K562 (cell line): Measurements from ENCODE around the gene TTLL3. TPM values are rescaled to one million over a fixed set of nuclear protein-coding genes. Genes with fewer than 3 reads are reported as not detected.

Experiments
- ATAC-seq: fragments of 200-7000 bp; cut with Tn5 transposase; 3 replicates; pipeline ENCODE4 v1.9.1; 2020; ENCODE audit warnings: moderate library complexity
- BruUV-seq: library from RNA; stranded (reverse); fragments of 400-500 nt; replicated peaks from 2 replicates; lab custom pipeline; 2021; lab: Mats Ljungman, UMichigan
- CTCF ChIA-PET: fragments of 300-600 bp; formaldehyde crosslinking; extraction: SDS; loops from one replicate; lab custom pipeline; 2021; ENCODE audit warnings: low intra/inter-chr PET ratio; lab: Yijun Ruan, JAX
- POLR2A ChIA-PET: fragments of 300-600, 350-650 bp; sonication (Branson Sonifier 250); formaldehyde crosslinking; extraction: SDS; loops from one replicate; lab custom pipeline; 2021; ENCODE audit warnings: antibody characterized with exemption, inconsistent platforms; lab: Yijun Ruan, JAX
- DNase-seq, 4 experiments: peaks; one replicate each; pipeline versions ENCODE4 v3.0.0 to v3.0.0-alpha.2; 2011 to 2018; ENCODE audit warnings: low spot score in 3 of 4, mixed read lengths in 3 of 4; ENCODE audit errors: extremely low read depth in 1 of 4
- FAIRE-seq: peaks from 2 replicates; lab custom pipeline; 2011; peaks lifted over from hg19 to GRCh38; lab: Jason Lieb, UNC
- H2AFZ ChIP-seq: 2 replicates; pipeline ENCODE4 v1.6.0; 2011; ENCODE audit warnings: low read depth, low read length, control low read depth, inconsistent platforms
- H3K27ac ChIP-seq: fragments of 200-600 bp; 3 replicates; pipeline ENCODE4 v1.8.0; 2011; ENCODE audit warnings: low read depth, mild to moderate bottlenecking, control low read depth, inconsistent platforms, low read length, moderate library complexity, mixed read lengths; ENCODE audit errors: extremely low read depth
- H3K27me3 ChIP-seq, 2 experiments: fragments of 300-600 bp in 1 of 2; 2 replicates in 1 of 2; 3 replicates in 1 of 2; pipeline versions ENCODE4 v1.6.0 to v1.8.0; 2011; ENCODE audit warnings: inconsistent platforms in 2 of 2, low read length in 2 of 2, mild to moderate bottlenecking in 1 of 2, mixed read lengths in 1 of 2, moderate library complexity in 1 of 2; ENCODE audit not compliant: control insufficient read depth in 2 of 2, insufficient read depth in 2 of 2
- H3K36me3 ChIP-seq: fragments of 300-600 bp; 3 replicates; pipeline ENCODE4 v1.8.0; 2011; ENCODE audit warnings: mild to moderate bottlenecking, low read length, inconsistent platforms; ENCODE audit not compliant: control insufficient read depth, insufficient read depth
- H3K4me1 ChIP-seq, 2 experiments: fragments of 200-600 bp in 1 of 2; replicated peaks in 1 of 2; 2 replicates in 1 of 2; 3 replicates in 1 of 2; pipeline versions ENCODE4 v1.5.1 to v1.8.0; 2011; ENCODE audit warnings: inconsistent platforms in 2 of 2, low read length in 2 of 2, mild to moderate bottlenecking in 1 of 2, mixed read lengths in 1 of 2, moderate library complexity in 1 of 2; ENCODE audit not compliant: control insufficient read depth in 2 of 2, insufficient read depth in 2 of 2
- H3K4me2 ChIP-seq: 2 replicates; pipeline ENCODE4 v1.6.1; 2011; ENCODE audit warnings: low read length, control low read depth, inconsistent platforms, mixed read lengths; ENCODE audit not compliant: insufficient read depth
- H3K4me3 ChIP-seq: fragments of 200-600 bp; sonication (generic), shearing (Covaris generic); 2 replicates; pipeline ENCODE4 v1.5.1; 2016; ENCODE audit warnings: control low read depth, inconsistent platforms
- H3K79me2 ChIP-seq: fragments of 200-600 bp; 3 replicates; pipeline ENCODE4 v1.8.0; 2011; ENCODE audit warnings: low read length, inconsistent platforms; ENCODE audit not compliant: control insufficient read depth, insufficient read depth
- H3K9ac ChIP-seq, 2 experiments: 2 replicates each; pipeline versions ENCODE4 v1.6.0 to v1.6.1; 2011; ENCODE audit warnings: low read depth in 2 of 2, low read length in 2 of 2, control low read depth in 1 of 2, inconsistent platforms in 1 of 2, mild to moderate bottlenecking in 1 of 2, mixed read lengths in 1 of 2; ENCODE audit not compliant: insufficient read depth in 1 of 2
- H3K9me1 ChIP-seq: one replicate; pipeline ENCODE4 v1.6.0; 2011; ENCODE audit warnings: inconsistent platforms, mild to moderate bottlenecking, low read length, moderate library complexity; ENCODE audit not compliant: control insufficient read depth, insufficient read depth
- H3K9me3 ChIP-seq: replicated peaks from 2 replicates; pipeline ENCODE4 v1.5.1; 2011; ENCODE audit warnings: low read depth, low read length, inconsistent platforms; ENCODE audit not compliant: control insufficient read depth, insufficient read depth
- H4K20me1 ChIP-seq: replicated peaks from 2 replicates; pipeline ENCODE4 v1.6.1; 2011; ENCODE audit warnings: low read length, inconsistent platforms, mixed read lengths; ENCODE audit not compliant: control insufficient read depth, insufficient read depth
- CCNT2 ChIP-seq: IDR thresholded peaks from 2 replicates; pipeline ENCODE4 v1.6.1; 2011; ENCODE audit warnings: borderline replicate concordance, low read depth, mild to moderate bottlenecking, moderate library complexity, mixed read lengths, low read length; ENCODE audit not compliant: insufficient read length; ENCODE audit errors: extremely low read depth
- DACH1 ChIP-seq: fragments of 450-650 bp; IDR thresholded peaks from 2 replicates; pipeline ENCODE4 v1.6.1; 2018; ENCODE audit not compliant: partially characterized antibody
- ELK1 ChIP-seq: sonication (generic); formaldehyde crosslinking; IDR thresholded peaks from 2 replicates; pipeline ENCODE4 v1.8.1; 2022; ENCODE audit warnings: missing genetic modification reagents
- GMEB1 ChIP-seq: fragments of 250-450 bp; sonication (Bioruptor Pico); IDR thresholded peaks from 2 replicates; pipeline ENCODE4 v1.4.0; 2020; ENCODE audit warnings: mild to moderate bottlenecking
- KAT2B ChIP-seq: IDR thresholded peaks from one replicate; pipeline ENCODE4 v1.6.1; 2012; ENCODE audit warnings: low read depth, mild to moderate bottlenecking, control low read depth, inconsistent platforms, low read length, moderate library complexity
- KAT8 ChIP-seq: fragments of 450-650 bp; IDR thresholded peaks from 2 replicates; pipeline ENCODE4 v1.6.1; 2016; ENCODE audit warnings: low read depth, mild to moderate bottlenecking
- MTA3 ChIP-seq: fragments of 450-650 bp; formaldehyde crosslinking; IDR thresholded peaks from 2 replicates; pipeline ENCODE4 v1.6.1; 2017; ENCODE audit warnings: mild to moderate bottlenecking, borderline replicate concordance
- NRF1 ChIP-seq, 2 experiments: fragments of 450-650 bp; IDR thresholded peaks in 1 of 2; conservative IDR thresholded peaks in 1 of 2; 2 replicates each; pipeline ENCODE4 v1.6.1; 2014; ENCODE audit warnings: mild to moderate bottlenecking in 2 of 2
- PHTF2 ChIP-seq: fragments of 250-450 bp; sonication (Bioruptor Pico); IDR thresholded peaks from 2 replicates; pipeline ENCODE4 v1.5.0; 2021; ENCODE audit warnings: mild to moderate bottlenecking
- POLR2G ChIP-seq: fragments of 200-400 bp; formaldehyde crosslinking; IDR thresholded peaks from 2 replicates; pipeline ENCODE4 v1.6.1; 2017; ENCODE audit warnings: low read depth, mild to moderate bottlenecking, antibody characterized with exemption, low read length, moderate library complexity
- PREB ChIP-seq: sonication (generic); formaldehyde crosslinking; IDR thresholded peaks from 2 replicates; pipeline ENCODE4 v1.8.1; 2023; ENCODE audit warnings: mild to moderate bottlenecking, missing genetic modification reagents
- RB1 ChIP-seq: fragments of 450-650 bp; IDR thresholded peaks from 2 replicates; pipeline ENCODE4 v1.6.1; 2017; ENCODE audit warnings: low read depth, mild to moderate bottlenecking
- RBBP5 ChIP-seq: fragments of 200-600 bp; sonication (generic); IDR thresholded peaks from 2 replicates; pipeline ENCODE4 v1.6.1; 2012; ENCODE audit warnings: borderline replicate concordance, mild to moderate bottlenecking, low read length, control low read depth, inconsistent platforms; ENCODE audit not compliant: insufficient read depth, poor library complexity, severe bottlenecking
- SUPT5H ChIP-seq: fragments of 450-650 bp; IDR thresholded peaks from 2 replicates; pipeline ENCODE4 v1.6.1; 2016
- TBL1XR1 ChIP-seq, 2 experiments: IDR thresholded peaks; 2 replicates each; pipeline ENCODE4 v1.6.1; 2012; ENCODE audit warnings: improper control_type of control experiment in 2 of 2, low read length in 2 of 2, mild to moderate bottlenecking in 1 of 2
- ZBTB7A ChIP-seq: IDR thresholded peaks from 2 replicates; pipeline ENCODE4 v1.6.1; 2011; ENCODE audit warnings: low read depth, mild to moderate bottlenecking, low read length, moderate library complexity, borderline replicate concordance; ENCODE audit not compliant: control insufficient read depth
- ZC3H8 ChIP-seq: fragments of 450-650 bp; IDR thresholded peaks from 2 replicates; pipeline ENCODE4 v1.6.1; 2017
- ZNF217 ChIP-seq: sonication (generic); formaldehyde crosslinking; IDR thresholded peaks from 2 replicates; pipeline ENCODE4 v1.8.0; 2022; ENCODE audit warnings: mild to moderate bottlenecking, missing genetic modification reagents
- ZNF384 ChIP-seq: IDR thresholded peaks from 2 replicates; pipeline ENCODE4 v1.6.1; 2012; ENCODE audit warnings: low read depth, low read length, improper control_type of control experiment
- WGBS: fragments of 100-300 bp; shearing (Covaris generic); methylation state at CpG from one replicate; pipeline ENCODE4 v1.1.6; 2016; ENCODE audit warnings: low coverage, mixed read lengths; ENCODE audit not compliant: insufficient coverage; ENCODE audit errors: missing lambda C conversion rate; 5-methylcytosine and 5-hydroxymethylcytosine counted together
- in situ Hi-C: fragments of 300-500 bp; cut with MboI; formaldehyde crosslinking; loops from 4 replicates; pipeline ENCODE4 v1.15.0; 2018; ENCODE audit warnings: inconsistent platforms, mixed read lengths
- intact Hi-C: fragments of 100-400 bp; cut with micrococcal nuclease; formaldehyde crosslinking; loops from 2 replicates; pipeline ENCODE4 v1.14.2; 2022
- polyA plus RNA-seq, 8 experiments: library from polyadenylated mRNA; depleted of rRNA in 4 of 8; stranded (reverse) in 5 of 8; unstranded in 3 of 8; fragments of >200 nt; fragmentation: Nextera tagmentation in 2 of 8; fragmentation: Illumina TruSeq in 1 of 8; extraction: Ambion mirVana in 2 of 8; extraction: Trizol in 1 of 8; gene quantifications; 2 replicates each; pipeline versions ENCODE4 v1.2.1 to v1.2.3, GENCODE V29; 2011 to 2014; ENCODE audit warnings: inconsistent platforms in 1 of 8, missing spikeins in 1 of 8
- total RNA-seq, 7 experiments: library from RNA; depleted of rRNA in 6 of 7; stranded (reverse); fragments of >200 nt in 6 of 7; fragmentation: Illumina TruSeq in 2 of 7; extraction: Trizol in 2 of 7; gene quantifications; 2 replicates each; pipeline versions ENCODE4 v1.2.1 to v1.2.3, GENCODE V29; 2011 to 2021; ENCODE audit warnings: low replicate concordance in 1 of 7

The TTLL3 gene
- total and polyA plus RNA-seq, 9 of the 15 experiments (the other 6 are each of a cell fraction or from before 2014, with no cell fraction given): 8.9 to 106 (median 33.2) TPM

- peaks cover 0 to 19% of the 10 kb centered on the region in 2 experiments; a peak in 3 of 5 replicates for H3K4me1 ChIP-seq
- H3K9me3 ChIP-seq: no peaks in the 10 kb centered on the region
- peak; percentile 89 for ATAC-seq
- no peaks in the 10 kb centered on the region for H3K27me3 ChIP-seq
- H3K27ac ChIP-seq: no peak within 1 kb of the TSS
- H3K4me3 ChIP-seq: peak within 1 kb of the TSS; percentile 37
- ChIA-PET CTCF (no interaction called here), POLR2A (interaction anchor here (0.6 to 0.9 kb wide), 5 partner anchors 10 to 316 kb away, joined by 3 to 5 read pairs (median 4); partner anchors contain the start of gene EMC3)
- H3K9ac ChIP-seq: peak within 1 kb of the TSS; percentile 48 to 79; a peak in 3 of 4 replicates
- no TSS peak for BruUV-seq
- H3K36me3 ChIP-seq: no peaks in the 10 kb centered on the region
- H3K9me1 ChIP-seq: no peaks in the 10 kb centered on the region
- in situ Hi-C loops: no loop called here
- 42% methylated on average over 39 of the region's 49 CpGs for WGBS
- intact Hi-C loops: no loop called here
- H3K4me2 ChIP-seq: peak within 1 kb of the TSS; percentile 71
- peak; percentile 60 to 76 (median 72) for DNase-seq
- H4K20me1 ChIP-seq: no peaks in the 10 kb centered on the region
- peak within 1 kb of the TSS; percentile 83 for H2AFZ ChIP-seq
- FAIRE-seq: no peak
- no peaks in the 10 kb centered on the region for H3K79me2 ChIP-seq
- TF ChIP-seq RBBP5: no peak
- peak; percentile 84 for TF ChIP-seq POLR2G
- TF ChIP-seq ELK1 (CRISPR knock-in tag): no peak
- peak; percentile 46 for TF ChIP-seq CCNT2
- TF ChIP-seq GMEB1 (CRISPR knock-in tag): no peak
- TF ChIP-seq NRF1 (conservative IDR thresholded peaks at IDR 0.05 in 1 of 2, IDR thresholded peaks at IDR 0.05 in 1 of 2): peak; percentile 55 to 59; a peak in 3 of 4 replicates
- no peak for TF ChIP-seq SUPT5H
- no peak for TF ChIP-seq TBL1XR1 (IDR thresholded peaks at IDR 0.05; ENCODE audit: low read length in 2 of 2)
- TF ChIP-seq DACH1: no peak
- TF ChIP-seq ZC3H8: no peak
- TF ChIP-seq PREB (CRISPR knock-in tag): no peak
- no peak for TF ChIP-seq KAT2B
- peak; percentile 56; the same call in 1 of the 2 replicates for TF ChIP-seq RB1
- TF ChIP-seq ZNF384: no peak
- no peak for TF ChIP-seq MTA3
- no peak for TF ChIP-seq ZNF217 (CRISPR knock-in tag)
- no peak for TF ChIP-seq KAT8
- TF ChIP-seq ZBTB7A: 0 out of 2 replicates have a peak, but pooled peaks have one; percentile 51
- TF ChIP-seq PHTF2 (CRISPR knock-in tag): no peak
Observed at GRCh38 chr3:9769426-9770275, 40.4 kb upstream of the TTLL3 start, which contains the start of gene CAMK1. TSS of gene CAMK1 (minus strand) at chr3:9769947. CDS start at chr3:9767749, 2,198 bp downstream.
